HG02884 (cell line): ENCODE results near the gene NUB1.

Source experiments
- ATAC-seq: cut with Tn5 transposase; IDR thresholded peaks from one replicate; pipeline ENCODE4 v1.9.1; 2021; ENCODE audit warnings: mild to moderate bottlenecking, moderate library complexity; ENCODE audit not compliant: unreplicated experiment

Gene NUB1

DNA sequence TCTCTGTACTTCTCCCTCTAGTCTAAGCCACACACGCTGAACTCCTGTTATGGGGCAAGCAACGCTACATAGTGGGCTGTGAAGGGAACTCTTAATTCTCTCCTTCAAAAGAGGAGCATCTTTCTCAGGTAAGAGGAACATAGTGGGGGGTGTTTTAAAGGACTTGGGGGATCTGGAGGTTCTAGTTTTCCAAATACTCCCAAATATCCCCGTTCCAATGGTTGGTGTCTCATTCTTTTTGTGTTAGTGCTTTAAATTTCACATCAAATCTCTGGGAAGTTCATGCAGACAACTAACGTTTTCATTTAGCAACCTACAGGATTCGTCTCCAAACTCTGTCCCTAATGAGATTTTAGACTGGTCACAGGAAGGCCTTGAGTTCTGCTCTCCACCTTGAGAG, 80.6 kb downstream of the NUB1 start:
- no peak for ATAC-seq

DNA sequence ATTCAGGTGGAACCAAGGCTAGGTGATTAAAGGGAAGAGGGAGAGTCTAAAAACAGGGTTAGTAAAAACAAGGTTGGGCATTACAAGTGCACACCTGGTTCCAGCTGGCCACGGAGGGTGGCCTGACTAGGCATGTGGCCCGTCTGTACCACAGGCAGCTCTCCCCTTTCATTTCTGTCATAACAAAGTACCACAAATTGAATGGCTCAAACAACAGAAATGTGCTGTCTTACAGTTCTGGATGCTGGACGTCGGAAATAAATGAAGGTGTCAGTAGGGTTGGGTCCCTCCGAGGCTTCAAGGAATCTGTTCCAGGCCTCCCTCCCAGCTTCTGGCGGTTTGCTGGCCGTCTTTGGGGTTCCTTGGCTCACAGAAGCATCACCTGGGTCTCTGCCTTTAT, 81.6 kb downstream of the NUB1 start:
- no peak for ATAC-seq

DNA sequence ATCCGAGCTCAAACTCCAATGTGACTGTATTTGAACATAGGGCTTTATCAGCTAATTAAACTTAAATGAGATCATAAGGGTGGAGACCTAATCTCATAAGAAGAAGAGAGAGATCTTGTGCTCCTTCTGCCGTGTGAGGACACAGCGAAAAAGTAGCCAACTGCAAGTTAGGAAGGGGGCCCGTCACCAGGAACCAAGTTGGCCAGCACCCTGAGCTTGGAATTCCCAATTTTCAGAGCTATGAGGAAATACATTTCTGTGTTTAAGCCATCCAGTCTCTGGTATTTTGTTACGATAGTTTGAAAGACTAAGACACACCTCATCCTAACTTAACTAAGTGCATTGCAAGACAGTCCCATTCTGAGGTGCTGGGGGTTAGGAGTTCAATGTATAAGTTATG, 82.3 kb downstream of the NUB1 start:
- no peak for ATAC-seq

DNA sequence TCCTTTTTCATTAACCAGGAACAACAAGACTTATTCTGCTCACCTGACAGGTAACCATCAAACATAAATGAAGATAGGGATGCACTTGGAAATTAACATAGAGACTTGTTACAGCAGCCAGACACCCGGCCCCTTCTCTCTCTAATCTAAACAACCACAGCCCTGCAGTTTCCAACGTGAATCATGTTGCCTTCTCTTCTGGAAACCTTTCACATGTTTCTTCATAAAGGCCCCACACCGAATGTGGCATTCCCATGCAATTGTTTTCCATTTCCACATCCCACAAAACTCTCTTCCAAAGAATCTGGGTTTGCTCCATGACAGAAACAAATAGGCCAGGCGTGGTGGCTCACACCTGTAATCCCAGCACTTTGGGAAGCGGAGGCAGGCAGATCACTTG, 83.2 kb downstream of the NUB1 start:
- no peak for ATAC-seq

DNA sequence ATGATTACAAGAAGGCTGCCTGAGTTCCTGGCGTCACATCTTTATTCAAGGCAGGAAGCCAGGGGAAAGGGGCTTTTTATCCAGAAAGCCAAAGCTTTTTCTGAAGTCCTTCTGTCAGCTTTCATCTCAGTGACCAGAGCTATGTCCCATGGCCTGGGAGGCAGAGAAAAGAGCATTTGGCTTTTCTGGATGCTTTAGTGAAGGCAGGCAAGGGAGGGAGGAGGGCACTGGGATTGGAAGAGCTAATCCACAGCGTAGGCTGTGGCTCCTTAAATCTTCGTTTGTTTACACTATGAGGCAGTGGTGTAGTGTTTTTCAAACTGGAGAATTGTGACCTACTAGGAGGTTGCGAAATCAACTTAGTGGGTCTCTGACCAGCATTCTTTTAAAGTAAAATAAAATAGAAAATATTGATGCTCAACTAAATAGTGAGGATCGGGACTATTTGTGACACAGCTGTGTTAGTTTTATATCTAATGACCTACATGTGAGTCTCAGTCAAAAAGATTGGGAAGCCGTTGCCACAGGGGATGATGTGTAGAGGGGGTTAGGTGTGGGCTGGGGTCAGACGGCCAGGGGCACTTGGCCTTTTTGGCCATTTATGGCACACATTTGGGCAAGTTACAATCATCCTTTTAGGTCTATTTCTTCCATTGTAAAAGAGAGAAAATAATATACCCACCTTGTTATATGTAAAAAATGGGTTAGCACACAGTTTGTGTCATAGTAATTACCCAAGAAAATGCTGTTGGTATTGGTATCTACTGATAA, 84.2 kb downstream of the NUB1 start:
- no peak for ATAC-seq

DNA sequence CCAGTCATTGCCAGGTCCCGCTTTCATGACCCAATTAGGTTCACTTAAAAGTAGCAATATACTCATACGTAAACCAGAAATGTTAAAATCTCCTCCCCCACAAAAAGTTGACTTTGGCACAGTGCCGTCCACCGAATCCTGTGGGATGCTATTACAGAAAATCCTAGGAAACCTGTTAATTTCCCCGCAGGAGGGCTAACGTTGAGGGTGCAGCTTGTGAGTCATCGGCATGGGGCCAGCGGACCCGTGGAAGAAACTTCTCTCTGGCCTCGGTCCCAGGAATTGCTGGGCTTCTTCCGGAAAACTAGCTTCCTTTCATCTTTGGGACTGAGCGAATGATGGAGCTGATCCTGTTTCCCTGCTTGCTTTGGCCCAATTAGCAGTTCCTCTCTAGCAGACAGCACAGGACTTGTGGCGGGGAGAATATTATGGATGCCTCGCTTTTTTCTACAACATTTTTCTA, 84.9 kb downstream of the NUB1 start:
- no peak for ATAC-seq

DNA sequence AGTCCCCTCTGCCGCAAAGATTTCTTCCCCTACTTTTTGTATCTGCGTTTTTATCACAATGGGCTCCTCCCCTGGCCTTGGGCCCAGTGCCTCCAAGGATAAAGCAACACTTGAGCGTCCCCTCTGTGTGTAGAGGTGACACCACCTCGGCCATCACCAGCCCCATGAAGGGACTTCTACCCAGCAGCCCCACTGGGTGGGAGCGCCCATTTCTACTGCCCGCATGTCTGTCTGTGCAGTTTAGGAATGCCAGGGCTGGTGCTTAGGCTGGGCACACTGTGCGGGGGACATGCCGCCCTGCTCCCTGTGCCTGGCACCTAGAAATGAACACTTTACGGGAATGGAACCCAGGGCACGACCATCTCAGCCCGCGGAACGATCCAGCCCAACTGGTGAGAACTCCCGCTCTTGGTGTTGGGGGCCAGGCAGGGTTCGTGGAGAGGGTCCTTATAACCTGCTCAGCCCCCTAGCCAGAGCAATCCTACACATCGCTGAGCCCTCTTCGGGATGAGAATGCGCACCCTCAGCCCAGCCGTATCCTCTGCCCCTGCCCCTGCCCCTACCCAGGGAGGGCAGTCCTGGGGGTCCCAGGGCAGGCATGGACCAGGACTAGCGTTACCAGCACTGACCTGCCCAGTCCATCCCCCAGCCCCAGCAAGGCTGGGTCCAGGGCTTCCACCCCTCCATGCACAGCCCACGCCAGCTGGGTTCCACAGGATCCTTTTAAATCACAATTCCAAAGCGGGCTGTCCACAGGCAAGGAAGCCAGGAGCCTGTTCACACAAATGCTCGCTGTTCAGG, 85.5 kb downstream of the NUB1 start:
- ATAC-seq, result no peak

DNA sequence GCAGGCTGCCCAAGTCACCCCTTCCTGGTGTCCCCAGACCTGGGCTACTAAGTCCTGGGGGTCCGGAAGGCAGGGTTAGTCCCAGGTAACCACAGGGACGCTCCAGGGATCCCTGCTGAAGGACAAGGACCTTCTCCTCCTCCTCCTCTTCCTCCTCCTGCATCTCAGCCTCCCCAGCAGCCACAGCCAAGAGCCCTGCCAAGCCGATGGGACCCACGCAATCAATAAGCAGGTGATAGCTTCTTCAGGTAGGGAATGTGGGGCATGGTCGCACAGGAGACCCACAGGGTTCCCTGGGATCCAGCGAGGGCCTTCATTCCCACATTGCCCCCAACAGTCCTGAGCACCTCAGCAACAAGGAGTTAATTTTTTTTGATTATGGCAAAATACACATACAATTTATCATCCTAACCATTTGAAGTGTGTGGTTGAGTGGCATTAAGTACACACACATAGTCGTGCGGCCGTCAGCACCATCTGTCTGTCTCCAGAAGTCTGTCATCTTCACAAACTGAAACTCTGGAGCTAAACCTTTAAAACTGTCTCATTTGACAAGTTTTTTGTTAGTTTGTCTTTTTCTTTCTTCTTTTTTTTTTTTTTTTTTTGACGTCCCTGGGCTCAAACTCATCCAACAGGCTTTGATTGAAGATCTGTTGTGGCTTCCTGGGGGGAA, 86.2 kb downstream of the NUB1 start:
- ATAC-seq, result no peak
